SK-N-SH treated with all-trans-retinoic acid at 6 μM for 48 hours (cell line): ENCODE results near the gene ZBTB43.
A peak's percentile ranks its signal among the peaks of the same experiment; 100 is the strongest.
"Not testable (repeated sequence)": the region's sequence is repeated elsewhere in the genome, so short reads cannot be mapped to it uniquely, and the experiment has no call there.

ENCODE experiments used
- ATAC-seq: fragments of 200-7000 bp; cut with Tn5 transposase; 3 replicates; pipeline ENCODE4 v1.9.1; 2020; ENCODE audit warnings: mild to moderate bottlenecking, moderate library complexity
- ARNTL ChIP-seq: fragments of 450-650 bp; formaldehyde crosslinking; IDR thresholded peaks from 2 replicates; pipeline ENCODE4 v1.5.0; 2020; ENCODE audit warnings: low read depth, mild to moderate bottlenecking, moderate library complexity, borderline replicate concordance
- BACH2 ChIP-seq: fragments of 250-450 bp; sonication (Bioruptor Pico); IDR thresholded peaks from 2 replicates; pipeline ENCODE4 v1.9.0; 2021; ENCODE audit warnings: mild to moderate bottlenecking, borderline replicate concordance
- CREB5 ChIP-seq: fragments of 250-450 bp; sonication (Bioruptor Pico); IDR thresholded peaks from 2 replicates; pipeline ENCODE4 v1.5.1; 2020; ENCODE audit warnings: low read depth, mild to moderate bottlenecking, moderate library complexity
- CSDC2 ChIP-seq: fragments of 250-450 bp; sonication (Bioruptor Pico); IDR thresholded peaks from 2 replicates; pipeline ENCODE4 v1.5.0; 2020; ENCODE audit warnings: mild to moderate bottlenecking, moderate library complexity
- CSRNP3 ChIP-seq: fragments of 250-450 bp; sonication (Bioruptor Pico); IDR thresholded peaks from 2 replicates; pipeline ENCODE4 v1.5.1; 2021; ENCODE audit warnings: mild to moderate bottlenecking, moderate library complexity
- ESRRG ChIP-seq: fragments of 250-450 bp; sonication (Bioruptor Pico); IDR thresholded peaks from 2 replicates; pipeline ENCODE4 v1.6.1; 2021; ENCODE audit warnings: mild to moderate bottlenecking
- GLIS3 ChIP-seq: fragments of 250-450 bp; sonication (Bioruptor Pico); IDR thresholded peaks from 2 replicates; pipeline ENCODE4 v1.5.0; 2020; ENCODE audit warnings: mild to moderate bottlenecking, moderate library complexity
- ISL1 ChIP-seq: fragments of 250-450 bp; sonication (Bioruptor Pico); IDR thresholded peaks from 2 replicates; pipeline ENCODE4 v2.1.2; 2022; ENCODE audit warnings: mild to moderate bottlenecking, moderate library complexity
- PATZ1 ChIP-seq: fragments of 250-450 bp; sonication (Bioruptor Pico); IDR thresholded peaks from 2 replicates; pipeline ENCODE4 v1.8.0; 2020; ENCODE audit warnings: mild to moderate bottlenecking, moderate library complexity, borderline replicate concordance
- POU6F1 ChIP-seq: fragments of 250-450 bp; sonication (Bioruptor Pico); IDR thresholded peaks from 2 replicates; pipeline ENCODE4 v1.8.0; 2021; ENCODE audit warnings: low read depth, mild to moderate bottlenecking, moderate library complexity, borderline replicate concordance
- PPARA ChIP-seq: fragments of 250-450 bp; sonication (Bioruptor Pico); IDR thresholded peaks from 2 replicates; pipeline ENCODE4 v1.5.0; 2020; ENCODE audit warnings: mild to moderate bottlenecking, borderline replicate concordance
- RARB ChIP-seq: fragments of 250-450 bp; sonication (Bioruptor Pico); IDR thresholded peaks from 2 replicates; pipeline ENCODE4 v1.8.0; 2021; ENCODE audit warnings: mild to moderate bottlenecking, moderate library complexity
- SNAI2 ChIP-seq: fragments of 250-450 bp; sonication (Bioruptor Pico); IDR thresholded peaks from 2 replicates; pipeline ENCODE4 v1.5.0; 2020; ENCODE audit warnings: mild to moderate bottlenecking, moderate library complexity
- TCF4 ChIP-seq: fragments of 250-450 bp; sonication (Bioruptor Pico); IDR thresholded peaks from 2 replicates; pipeline ENCODE4 v1.8.0; 2021; ENCODE audit warnings: mild to moderate bottlenecking, moderate library complexity, borderline replicate concordance
- TOX ChIP-seq: fragments of 250-450 bp; sonication (Bioruptor Pico); IDR thresholded peaks from 2 replicates; pipeline ENCODE4 v1.8.0; 2021; ENCODE audit warnings: mild to moderate bottlenecking, moderate library complexity, borderline replicate concordance
- TSHZ2 ChIP-seq: fragments of 250-450 bp; sonication (Bioruptor Pico); IDR thresholded peaks from 2 replicates; pipeline ENCODE4 v1.5.0; 2020; ENCODE audit warnings: mild to moderate bottlenecking, moderate library complexity
- ZC3H10 ChIP-seq: fragments of 250-450 bp; sonication (Bioruptor Pico); IDR thresholded peaks from 2 replicates; pipeline ENCODE4 v1.5.1; 2021; ENCODE audit warnings: mild to moderate bottlenecking, moderate library complexity
- ZFP3 ChIP-seq: fragments of 250-450 bp; sonication (Bioruptor Pico); IDR thresholded peaks from 2 replicates; pipeline ENCODE4 v1.5.0; 2020; ENCODE audit warnings: mild to moderate bottlenecking, moderate library complexity
- ZFP30 ChIP-seq: fragments of 450-650 bp; formaldehyde crosslinking; IDR thresholded peaks from 2 replicates; pipeline ENCODE4 v1.5.0; 2022; ENCODE audit warnings: mild to moderate bottlenecking, moderate library complexity
- ZNF565 ChIP-seq: fragments of 450-650 bp; formaldehyde crosslinking; conservative IDR thresholded peaks from 2 replicates; pipeline ENCODE4 v1.5.0; 2020; ENCODE audit warnings: low read depth, mild to moderate bottlenecking, moderate library complexity
- ZNF70 ChIP-seq: fragments of 450-650 bp; formaldehyde crosslinking; IDR thresholded peaks from 2 replicates; pipeline ENCODE4 v1.5.0; 2020; ENCODE audit warnings: mild to moderate bottlenecking, moderate library complexity
- ZNF8 ChIP-seq: fragments of 450-650 bp; formaldehyde crosslinking; IDR thresholded peaks from 2 replicates; pipeline ENCODE4 v1.5.0; 2020; ENCODE audit warnings: mild to moderate bottlenecking, moderate library complexity

ZBTB43 gene

GRCh38 chr9:126778141-126778540, 26.7 kb upstream of the ZBTB43 start:
- no peak for TF ChIP-seq ZNF70 (CRISPR knock-in tag)
- no peak for TF ChIP-seq POU6F1 (CRISPR knock-in tag)
- TF ChIP-seq TOX (CRISPR knock-in tag), result no peak
- no peak for ATAC-seq

- ATAC-seq, result not testable (repeated sequence)
These were observed 26.1 kb upstream of the ZBTB43 start for GRCh38 chr9:126778696-126779095.

- ATAC-seq, result peak; percentile 96
- TF ChIP-seq ISL1 (no peak), ARNTL (CRISPR knock-in tag) (no peak), ZFP30 (CRISPR knock-in tag) (no peak), CREB5 (no peak), ZFP3 (CRISPR knock-in tag) (no peak), CSDC2 (CRISPR knock-in tag) (no peak), ZNF8 (CRISPR knock-in tag) (no peak), ESRRG (CRISPR knock-in tag) (no peak), TSHZ2 (CRISPR knock-in tag) (no peak), ZNF565 (CRISPR knock-in tag) (no peak), PATZ1 (CRISPR knock-in tag) (no peak), CSRNP3 (no peak)
- TF ChIP-seq, all 23 proteins: peak for 0
These were observed 23.4 kb upstream of the ZBTB43 start for GRCh38 chr9:126781186-126782052.

- ATAC-seq, result no peak; the same call in 1 of the 3 replicates
- TF ChIP-seq TOX (CRISPR knock-in tag), result no peak
- no peak for TF ChIP-seq GLIS3 (CRISPR knock-in tag)
- TF ChIP-seq ZC3H10 (CRISPR knock-in tag), result no peak
- TF ChIP-seq SNAI2 (CRISPR knock-in tag), result no peak
- TF ChIP-seq TCF4 (CRISPR knock-in tag), result no peak
- no peak for TF ChIP-seq RARB (CRISPR knock-in tag)
- no peak for TF ChIP-seq POU6F1 (CRISPR knock-in tag)
- no peak for TF ChIP-seq PATZ1 (CRISPR knock-in tag)
- no peak for TF ChIP-seq ZNF565 (CRISPR knock-in tag)
- TF ChIP-seq ZFP3 (CRISPR knock-in tag), result no peak
- no peak for TF ChIP-seq CREB5
- TF ChIP-seq BACH2 (CRISPR knock-in tag), result no peak
- no peak for TF ChIP-seq PPARA (CRISPR knock-in tag)
These were observed 22.8 kb upstream of the ZBTB43 start for GRCh38 chr9:126782053-126782388.
